Activated T-cell treated with anti-CD3 and anti-CD28 coated beads for 1 hour (primary cell): Measurements from ENCODE around the gene GOLGA5.
"Not testable (repeated sequence)": the region's sequence is repeated elsewhere in the genome, so short reads cannot be mapped to it uniquely, and the experiment has no call there.

Source experiments
- DNase-seq: peaks from one replicate; pipeline ENCODE4 v3.0.0-alpha.2; 2020; ENCODE audit warnings: low read depth

The GOLGA5 gene

GRCh38 chr14:92780444-92781232, 13.5 kb upstream of the GOLGA5 start:
- DNase-seq = no peak

GRCh38 chr14:92781350-92781749, 12.8 kb upstream of the GOLGA5 start:
- no peak for DNase-seq

- DNase-seq = no peak
These were observed 10.2 kb upstream of the GOLGA5 start for GRCh38 chr14:92783813-92784431.

GRCh38 chr14:92785667-92786426, 8.3 kb upstream of the GOLGA5 start:
- no peak for DNase-seq

- no peak for DNase-seq
These were observed 7.7 kb upstream of the GOLGA5 start for GRCh38 chr14:92786427-92786756.

GRCh38 chr14:92787554-92787953, 6.6 kb upstream of the GOLGA5 start:
- DNase-seq = no peak

GRCh38 chr14:92789457-92790089, 4.5 kb upstream of the GOLGA5 start:
- no peak for DNase-seq

- no peak for DNase-seq
These were observed 1.2 kb upstream of the GOLGA5 start for GRCh38 chr14:92792885-92793284.

- no peak for DNase-seq
These were observed 439 bp downstream of the GOLGA5 start for GRCh38 chr14:92794547-92794941.

GRCh38 chr14:92794961-92795360, 856 bp downstream of the GOLGA5 start:
- DNase-seq = no peak

- no peak for DNase-seq
These were observed 4.0 kb downstream of the GOLGA5 start for GRCh38 chr14:92797935-92798653.

GRCh38 chr14:92798811-92799210, 4.7 kb downstream of the GOLGA5 start:
- no peak for DNase-seq

- no peak for DNase-seq
These were observed 5.9 kb downstream of the GOLGA5 start for GRCh38 chr14:92800012-92800411.

- DNase-seq = no peak
These were observed 6.4 kb downstream of the GOLGA5 start for GRCh38 chr14:92800525-92800924.

- no peak for DNase-seq
These were observed 7.8 kb downstream of the GOLGA5 start for GRCh38 chr14:92801917-92802316.

- no peak for DNase-seq
These were observed 8.6 kb downstream of the GOLGA5 start for GRCh38 chr14:92802678-92803077.

- no peak for DNase-seq
These were observed 19.1 kb downstream of the GOLGA5 start for GRCh38 chr14:92813201-92813600.

GRCh38 chr14:92819011-92819597, 25.0 kb downstream of the GOLGA5 start:
- no peak for DNase-seq

- not testable (repeated sequence) for DNase-seq
These were observed 25.8 kb downstream of the GOLGA5 start for GRCh38 chr14:92819680-92820535.

- DNase-seq = not testable (repeated sequence)
These were observed 26.4 kb downstream of the GOLGA5 start for GRCh38 chr14:92820536-92820840.

- no peak for DNase-seq
These were observed 36.8 kb downstream of the GOLGA5 start for GRCh38 chr14:92830902-92831301.
